Stimulated activated CD4-positive, alpha-beta T cell treated with anti-CD3 and anti-CD28 coated beads, TNF-alpha, amount 100 ng/mL, for 24 hours (primary cell): ENCODE measurements around the gene IL1A.

Experiments used
- DNase-seq, 3 experiments: peaks; one replicate each; pipeline ENCODE4 v3.0.0-alpha.2; 2020; ENCODE audit warnings: low read depth in 3 of 3

IL1A gene

DNA sequence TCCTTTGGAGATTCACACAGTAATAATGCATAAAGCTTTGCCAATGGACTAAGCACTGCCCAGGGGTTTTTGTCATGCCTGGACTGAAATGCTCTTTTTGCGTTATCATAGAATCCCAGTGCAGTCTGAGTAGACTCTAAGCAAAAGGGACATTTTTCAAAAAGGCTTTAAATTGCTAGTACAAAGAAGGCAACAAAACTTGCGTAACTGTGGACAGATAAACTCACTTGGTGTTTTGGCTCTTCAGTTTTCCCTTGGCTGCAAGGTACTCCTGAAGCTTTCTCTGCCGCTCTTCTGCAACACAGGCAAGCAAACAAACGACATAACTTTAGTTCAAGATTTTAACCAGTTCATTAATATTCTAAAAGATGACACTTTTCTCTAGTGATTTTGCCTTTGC, 22.0 kb downstream of the IL1A start:
- DNase-seq: no peak

- no peak for DNase-seq
These were observed 24.1 kb downstream of the IL1A start for GRCh38 chr2:112760149-112760548.

GRCh38 chr2:112758711-112759110, 25.6 kb downstream of the IL1A start:
- no peak for DNase-seq

DNA sequence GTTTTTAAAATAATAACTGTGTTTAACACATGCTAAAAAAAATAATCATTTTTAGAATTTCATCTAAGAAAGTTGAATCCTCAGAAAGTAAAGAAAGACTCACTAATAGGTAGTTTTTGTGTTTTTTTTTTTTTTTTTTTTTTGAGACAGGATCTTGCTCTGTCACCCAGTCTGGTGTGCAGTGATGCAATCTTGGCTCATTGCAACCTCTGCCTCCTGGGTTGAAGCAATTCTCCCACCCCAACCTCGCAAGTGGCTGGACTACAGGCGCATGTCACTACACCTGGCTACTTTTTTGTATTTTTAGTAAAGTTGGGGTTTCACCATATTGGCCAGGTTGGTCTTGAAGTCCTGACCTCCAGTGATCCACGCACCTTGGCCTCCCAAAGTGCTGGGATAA, 27.0 kb downstream of the IL1A start:
- no peak for DNase-seq

DNA sequence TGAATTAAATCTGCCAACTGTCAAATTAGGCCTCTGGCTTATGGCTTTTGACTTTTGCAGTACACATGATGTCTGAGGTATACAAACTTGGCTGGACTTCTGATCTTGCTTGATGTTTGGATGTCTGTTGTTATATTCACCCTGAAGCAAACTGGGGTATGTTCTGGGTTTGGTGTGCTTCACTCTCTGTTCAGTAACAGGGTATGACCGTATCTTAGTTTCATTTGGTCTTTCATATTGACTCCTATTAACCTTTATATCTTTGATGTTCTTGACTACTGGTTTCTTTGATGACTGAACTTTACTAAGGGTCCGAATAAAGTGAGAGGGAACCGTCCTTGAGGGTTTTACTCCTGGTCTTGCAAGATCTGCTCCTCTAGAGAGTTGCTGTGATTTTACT, 28.1 kb downstream of the IL1A start:
- DNase-seq: no peak

- DNase-seq: no peak
These were observed 28.8 kb downstream of the IL1A start for GRCh38 chr2:112755444-112755843.

DNA sequence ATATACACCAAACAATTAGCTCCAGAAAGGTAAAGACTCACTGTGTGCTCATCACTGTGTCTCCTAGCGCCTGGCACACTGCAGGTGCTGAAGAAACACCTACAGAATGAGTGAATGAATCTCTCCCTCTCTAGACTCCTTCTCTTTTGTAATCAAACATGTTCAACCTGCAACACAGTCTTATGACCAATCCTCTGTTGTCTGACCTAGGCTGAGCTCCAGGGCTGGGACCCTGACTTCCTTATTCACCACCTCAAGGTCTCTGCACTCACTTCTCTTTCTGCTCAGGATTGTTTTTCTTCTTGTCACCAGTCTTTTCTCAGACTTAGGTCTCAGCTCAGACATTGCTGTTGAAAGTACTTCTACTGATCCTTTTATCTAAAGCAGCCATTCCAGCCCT, 29.7 kb downstream of the IL1A start:
- no peak for DNase-seq

DNA sequence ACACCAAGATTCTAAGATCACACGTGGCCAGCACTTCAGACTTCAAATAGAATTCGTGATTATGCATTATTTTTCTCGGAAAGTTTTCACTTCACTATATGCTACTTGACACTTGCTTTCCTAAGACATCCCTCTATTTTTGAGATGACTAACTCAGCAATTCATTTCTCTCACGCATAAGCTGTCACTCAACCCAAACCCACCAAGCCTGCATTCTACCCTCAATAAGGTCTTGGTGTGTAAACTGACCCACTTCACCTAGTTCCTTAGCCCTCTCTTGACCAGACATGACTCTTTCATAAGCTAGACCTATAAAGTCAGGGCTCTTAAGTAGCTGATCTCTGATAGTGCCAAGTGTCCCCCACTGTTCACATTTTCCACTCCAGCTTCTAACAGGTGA, 31.6 kb downstream of the IL1A start:
- no peak for DNase-seq

GRCh38 chr2:112751451-112752197, 32.7 kb downstream of the IL1A start:
- DNase-seq: no peak

DNA sequence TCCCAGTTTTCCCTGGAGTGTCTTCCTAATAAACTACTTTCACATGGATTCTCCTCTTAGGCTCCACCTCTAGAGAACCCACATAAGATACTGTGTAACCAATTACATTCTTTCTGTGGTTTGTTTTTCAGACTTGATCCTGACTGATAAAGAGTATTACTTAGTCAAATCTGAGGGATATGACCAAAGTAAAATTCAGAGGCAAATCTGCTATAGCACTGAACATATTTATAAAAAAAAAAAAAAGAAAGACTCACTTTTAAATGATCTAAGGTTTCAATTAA, 33.8 kb downstream of the IL1A start:
- no peak for DNase-seq

DNA sequence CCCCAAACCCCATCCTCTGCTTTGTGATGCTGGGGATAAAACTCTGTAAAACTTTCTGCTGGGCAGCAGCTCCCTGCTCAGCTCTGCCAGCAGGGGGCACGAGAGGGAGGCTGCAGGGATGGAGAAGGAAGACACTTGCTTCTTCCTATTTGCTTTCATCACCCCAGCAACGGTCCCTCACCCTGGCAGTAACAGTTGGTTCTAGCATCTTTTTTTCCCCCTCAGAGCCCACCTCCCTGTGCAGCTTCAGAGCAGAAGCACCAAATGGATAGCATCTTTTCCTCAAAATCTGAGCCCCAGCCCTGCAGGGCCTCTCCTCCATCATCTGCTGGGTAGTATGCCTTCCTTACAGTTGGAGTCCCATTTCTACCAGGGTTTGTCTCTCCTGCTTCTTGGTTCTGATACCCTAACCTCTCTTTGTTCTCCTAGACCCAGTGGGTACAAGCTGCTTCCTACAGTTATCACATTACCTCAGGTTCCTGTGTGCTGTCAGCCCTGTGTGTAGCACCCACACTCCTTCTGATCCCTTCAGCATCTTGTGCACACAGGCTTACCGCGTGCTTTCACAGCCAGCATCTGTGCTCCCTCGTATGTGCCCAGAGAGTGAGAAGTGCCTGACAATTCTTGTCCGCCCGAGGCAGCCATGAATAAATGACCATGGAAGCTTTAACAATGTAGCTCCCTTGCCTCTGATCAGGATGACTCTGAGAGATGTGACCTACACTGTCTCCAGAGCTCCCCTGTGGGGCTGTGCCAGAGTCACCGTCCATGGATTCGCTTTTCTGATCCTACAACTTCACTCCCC, 34.3 kb downstream of the IL1A start:
- DNase-seq: peak; percentile 60 to 83 (median 70)

- no peak for DNase-seq
These were observed 43.8 kb downstream of the IL1A start for GRCh38 chr2:112740527-112740926.

GRCh38 chr2:112737542-112738232, 46.6 kb downstream of the IL1A start:
- DNase-seq: no peak

DNA sequence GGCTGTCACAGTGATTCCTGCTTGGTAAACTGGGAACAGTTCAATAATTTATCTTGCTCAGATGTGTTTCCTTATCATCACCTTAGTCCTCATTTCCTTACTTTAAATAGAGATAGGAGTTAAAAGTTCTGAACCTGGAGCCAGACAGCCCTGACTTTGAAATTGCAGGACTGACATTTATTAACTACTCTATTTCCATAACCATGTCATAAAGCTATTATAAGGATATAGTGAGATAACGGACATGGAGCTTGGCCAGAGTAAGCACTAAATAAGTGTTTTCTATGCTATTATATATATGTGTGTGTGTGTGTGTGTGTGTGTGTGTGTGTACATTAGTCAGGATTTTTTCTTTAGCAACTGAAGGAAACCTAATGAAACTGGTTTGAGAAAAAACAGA, 50.4 kb downstream of the IL1A start:
- DNase-seq: no peak

DNA sequence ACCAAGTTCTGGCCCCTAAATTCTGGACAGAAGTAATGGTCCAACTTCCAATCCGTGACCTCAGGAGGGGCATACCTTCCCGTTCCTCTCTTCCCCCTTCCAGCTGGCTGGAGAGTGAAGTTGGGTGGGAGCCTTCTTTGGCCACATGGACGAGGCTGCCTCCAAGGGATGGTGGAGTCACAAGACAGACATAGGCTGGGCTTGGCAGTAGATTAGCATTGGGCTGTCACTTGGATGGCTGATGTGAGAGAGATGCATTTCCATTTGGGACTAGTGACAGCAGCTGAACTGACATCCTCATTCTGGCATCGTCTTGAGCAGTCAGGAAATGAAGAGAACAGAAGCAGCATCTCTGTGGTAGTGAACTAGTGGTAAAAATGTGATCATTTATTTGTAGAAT, 50.8 kb downstream of the IL1A start:
- DNase-seq: no peak

GRCh38 chr2:112731479-112731878, 52.8 kb downstream of the IL1A start:
- no peak for DNase-seq

DNA sequence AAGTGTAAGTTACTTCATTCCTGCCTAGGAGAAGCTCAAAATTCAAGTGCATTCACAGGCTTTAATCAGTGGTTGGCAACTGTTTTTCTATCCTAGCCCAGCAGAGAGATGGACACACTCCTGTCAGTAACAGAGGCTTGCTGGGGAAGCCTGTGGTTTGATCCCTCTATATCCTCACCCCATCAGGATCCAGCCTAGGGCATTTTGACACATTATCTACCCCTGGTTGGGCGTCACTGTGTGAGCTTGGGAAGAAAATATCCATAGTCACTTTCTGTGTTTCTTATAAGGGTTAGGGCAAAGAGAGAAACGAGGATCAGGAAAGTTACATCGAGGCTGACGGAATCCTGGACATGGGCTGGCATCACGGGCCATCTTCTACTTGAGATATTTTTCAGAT, 53.5 kb downstream of the IL1A start:
- no peak for DNase-seq

GRCh38 chr2:112730216-112730615, 54.1 kb downstream of the IL1A start:
- no peak for DNase-seq

DNA sequence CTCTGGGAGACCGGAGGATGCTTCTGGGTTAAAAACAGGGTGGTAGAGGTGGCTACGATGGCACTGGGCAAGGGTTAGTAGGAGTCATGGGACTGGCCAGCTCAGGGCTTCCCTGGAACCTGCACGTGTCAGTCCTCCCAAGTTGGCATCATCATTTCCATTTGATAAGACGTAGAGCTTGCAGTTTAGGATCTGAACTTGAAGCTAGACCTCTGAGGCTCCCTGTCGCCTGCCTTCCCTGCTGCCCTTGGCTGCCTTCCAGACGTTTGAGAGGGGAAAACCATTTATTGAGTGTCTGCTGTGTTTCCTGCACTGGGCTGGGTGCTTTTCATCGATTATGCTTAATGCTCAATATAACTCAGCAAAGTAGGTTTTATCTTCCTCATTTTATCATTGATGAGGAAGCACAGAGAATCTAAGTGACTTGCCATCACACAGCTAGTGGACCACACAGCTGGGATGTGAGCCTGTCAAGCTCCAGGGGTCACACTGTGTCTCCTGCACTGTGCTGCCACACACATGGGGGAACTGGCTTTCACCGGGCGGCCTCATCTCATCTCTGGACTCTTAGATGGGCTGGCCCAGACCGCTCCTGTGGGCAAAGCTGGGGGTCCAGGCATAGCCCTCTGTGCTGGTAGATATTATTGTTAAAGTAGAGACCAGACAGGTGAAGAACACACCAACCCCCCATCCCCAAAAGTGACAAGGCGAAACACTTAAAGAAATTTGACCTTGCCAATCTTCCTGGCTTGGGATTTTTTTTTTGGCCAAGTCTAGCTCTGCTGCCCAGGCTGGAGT, 55.7 kb downstream of the IL1A start:
- DNase-seq: no peak

DNA sequence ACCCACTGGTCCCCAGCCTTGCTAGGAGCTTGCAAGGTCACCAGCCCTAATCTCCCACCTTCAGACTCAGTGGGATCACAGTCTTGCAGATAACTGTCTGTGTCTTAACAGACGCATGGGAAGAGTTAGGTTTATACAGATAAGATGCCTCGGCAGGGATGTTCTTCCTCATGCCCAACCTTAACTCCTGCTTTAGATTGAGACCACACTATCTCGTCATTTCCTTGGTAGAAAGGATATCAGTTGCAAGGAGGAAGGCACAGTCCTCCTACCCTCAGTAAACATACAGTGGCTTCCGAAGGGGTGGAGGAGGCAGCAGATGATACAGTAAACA, 56.3 kb downstream of the IL1A start:
- DNase-seq: no peak

- no peak for DNase-seq
These were observed 56.8 kb downstream of the IL1A start for GRCh38 chr2:112727276-112728028.
